GM21619 (cell line): ENCODE data around the gene DNAJB4.
"Not testable (repeated sequence)": the region's sequence is repeated elsewhere in the genome, so short reads cannot be mapped to it uniquely, and the experiment has no call there.

Experiments
- ATAC-seq: cut with Tn5 transposase; IDR thresholded peaks from one replicate; pipeline ENCODE4 v1.9.1; 2021; ENCODE audit not compliant: unreplicated experiment

The DNAJB4 gene

DNA sequence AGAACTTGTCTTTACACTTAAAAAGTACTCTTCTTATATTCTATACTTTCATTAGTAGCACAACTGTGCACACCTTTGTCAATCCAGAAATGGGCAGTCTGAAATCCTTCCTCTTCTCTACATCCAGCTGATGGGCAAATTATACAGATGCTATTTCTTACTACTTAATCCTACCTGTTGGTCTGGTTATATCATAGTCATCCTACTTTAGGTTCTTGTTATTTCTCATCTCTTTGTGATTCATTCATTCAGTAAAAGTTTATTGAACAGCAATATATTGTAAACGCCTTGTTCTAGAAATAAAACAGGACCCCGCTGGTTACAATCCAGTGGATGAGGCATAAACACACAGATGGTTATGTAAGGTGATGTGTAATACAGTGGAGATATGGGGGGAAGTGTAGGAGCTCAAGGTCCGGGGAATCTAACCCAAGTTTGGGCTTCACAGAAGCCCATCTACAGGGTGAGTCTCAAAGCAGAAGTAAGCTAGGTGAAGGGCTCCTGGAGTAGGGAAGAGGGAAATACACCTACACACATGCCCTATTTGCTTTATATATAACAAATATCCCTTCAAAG, 14.0 kb upstream of the DNAJB4 start:
- no peak for ATAC-seq

DNA sequence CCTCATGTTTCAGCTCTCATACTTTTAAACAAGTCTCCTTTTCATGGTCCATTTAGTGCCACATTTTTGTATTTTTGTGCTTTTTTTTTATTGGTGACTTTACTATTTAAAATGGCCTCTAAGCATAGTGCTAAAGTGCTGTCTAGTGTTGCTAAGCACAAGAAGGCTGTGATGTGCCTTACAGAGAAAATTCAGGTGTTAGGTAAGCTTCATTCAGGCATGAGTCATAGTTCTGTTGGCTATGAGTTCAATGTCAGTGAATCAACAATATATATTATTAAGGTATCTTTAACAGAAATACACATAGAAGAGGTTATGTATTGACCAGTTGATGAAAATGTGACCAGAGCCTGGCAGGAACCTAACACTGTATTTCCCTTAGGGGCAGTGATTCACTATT, 13.1 kb upstream of the DNAJB4 start:
- ATAC-seq, result no peak

DNA sequence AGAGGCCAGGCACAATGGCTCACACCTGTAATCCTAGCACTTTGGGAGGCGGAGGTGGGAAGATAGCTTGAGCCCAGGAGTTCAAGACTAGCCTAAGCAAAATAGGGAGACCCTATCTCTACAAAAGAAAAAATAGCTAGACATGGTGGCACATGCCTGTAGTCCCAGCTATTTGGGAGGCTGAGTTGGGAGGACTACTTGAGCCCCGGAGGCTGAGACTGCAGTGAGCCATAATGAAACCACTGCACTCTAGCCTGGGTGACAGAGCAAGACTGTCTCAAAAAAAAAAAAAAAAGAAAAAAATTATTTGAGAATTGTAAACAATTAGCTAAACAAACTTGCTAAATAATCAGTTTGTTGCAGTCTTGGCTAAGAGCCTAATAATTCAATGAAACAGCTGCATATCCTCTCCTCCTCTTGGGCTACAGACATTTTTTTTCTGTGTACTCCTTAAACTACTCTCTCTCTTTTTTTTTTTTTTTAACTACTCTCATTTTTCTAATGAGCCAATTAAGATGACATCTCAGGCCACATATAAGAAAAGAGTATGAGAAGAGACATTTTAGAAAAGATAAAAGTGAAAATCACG, 10.5 kb upstream of the DNAJB4 start:
- ATAC-seq, result no peak

DNA sequence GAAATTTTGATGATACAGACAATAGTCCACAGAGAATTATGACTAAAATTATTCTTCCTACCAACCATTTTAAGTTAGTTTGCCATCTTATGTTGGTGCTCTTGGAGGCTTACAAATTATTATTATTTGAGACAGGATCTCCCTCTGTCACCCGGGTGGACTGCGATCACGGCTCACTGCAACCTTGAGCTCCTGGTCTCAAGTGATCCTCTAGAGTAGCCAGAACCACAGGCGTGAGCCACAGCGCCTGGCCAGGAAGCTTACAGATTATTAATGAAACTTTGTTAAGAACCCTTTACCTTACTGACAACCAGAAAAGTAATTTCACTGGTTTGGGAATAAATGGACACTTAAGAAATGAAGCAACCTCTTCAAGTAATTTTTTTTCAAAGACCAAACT, 8.0 kb upstream of the DNAJB4 start:
- no peak for ATAC-seq

DNA sequence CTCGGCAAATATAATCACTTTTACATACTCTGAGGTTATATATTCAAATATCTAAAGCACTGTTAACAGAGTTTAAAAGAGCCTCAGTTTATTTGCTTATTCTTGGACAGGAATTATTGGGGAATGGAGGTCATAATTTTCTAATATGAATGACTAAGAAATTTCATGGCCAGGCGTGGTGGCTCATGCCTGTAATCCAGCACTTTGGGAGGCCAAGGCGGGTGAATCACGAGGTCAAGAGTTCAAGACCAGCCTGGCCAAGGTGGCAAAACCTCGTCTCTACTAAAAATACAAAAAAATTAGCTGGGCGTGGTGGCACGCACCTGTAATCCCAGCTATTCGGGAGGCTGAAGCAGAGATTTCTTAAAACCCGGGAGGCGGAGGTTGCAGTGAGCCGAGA, 4.2 kb upstream of the DNAJB4 start:
- not testable (repeated sequence) for ATAC-seq

DNA sequence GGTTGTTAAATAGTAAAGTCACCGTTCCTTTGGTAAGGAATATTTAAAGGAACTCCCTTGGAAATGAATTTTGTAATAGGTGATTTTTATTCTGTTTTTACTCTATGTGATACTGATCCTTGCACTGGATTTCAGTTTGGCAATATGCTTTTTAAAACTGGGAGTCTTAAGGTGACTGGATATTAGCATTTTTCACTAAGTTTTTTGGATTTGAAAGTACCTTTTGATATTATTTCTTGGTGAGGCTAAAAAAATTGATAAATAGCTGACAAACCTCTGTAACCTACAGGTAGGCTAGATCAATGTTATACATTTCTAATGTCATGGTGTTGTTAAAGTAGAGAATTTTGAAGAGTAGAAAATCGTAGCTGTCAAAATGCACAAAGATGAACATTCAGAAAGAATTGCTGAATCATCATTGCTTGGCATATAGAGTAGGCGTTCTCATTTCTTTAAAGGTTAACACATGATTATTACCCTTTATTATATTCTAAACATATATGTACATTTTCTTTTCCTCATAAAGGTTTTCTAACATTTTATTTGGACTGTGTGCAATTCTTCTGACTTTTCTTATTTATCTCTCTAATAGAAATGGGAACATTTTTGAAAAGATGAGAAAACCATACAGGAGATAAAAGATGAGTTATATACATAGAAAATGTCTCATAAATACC, 1.5 kb upstream of the DNAJB4 start:
- no peak for ATAC-seq

DNA sequence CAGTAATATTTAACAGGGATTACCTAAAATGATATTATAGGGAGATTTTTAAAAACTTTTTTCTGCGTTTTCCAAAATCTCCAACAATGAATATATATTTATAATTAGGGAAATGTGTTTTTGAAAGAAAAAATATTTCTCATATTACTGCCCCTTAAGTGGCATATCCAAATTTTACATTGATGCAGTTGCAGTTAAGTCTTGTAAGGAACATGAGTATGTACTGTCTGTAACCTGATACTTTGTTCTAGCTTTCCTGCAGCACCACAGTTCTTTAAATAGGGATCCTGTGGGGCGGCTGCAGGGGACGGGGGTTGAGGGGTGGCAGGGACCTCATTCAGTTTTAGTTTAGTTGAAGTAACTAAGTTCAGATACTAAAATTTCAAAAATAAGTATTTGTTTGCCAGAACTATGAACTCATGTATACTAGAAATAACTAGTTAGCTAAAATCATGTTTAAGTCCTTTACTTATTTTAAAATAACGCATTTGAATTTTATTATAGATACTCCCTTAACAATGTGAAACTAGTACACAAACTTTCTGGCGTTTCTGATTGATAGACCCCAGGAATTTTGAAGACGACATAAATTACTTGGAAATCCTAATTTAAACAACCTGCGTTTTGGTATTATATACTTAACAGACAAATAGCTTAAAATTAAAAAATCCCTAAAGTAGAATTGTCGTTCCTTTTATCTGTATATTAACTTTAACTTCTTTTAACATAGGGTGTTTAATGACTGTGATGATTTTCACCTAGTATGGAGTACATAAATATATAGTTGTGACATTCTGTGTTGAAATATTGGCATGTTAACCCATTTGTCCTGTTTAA, 639 bp upstream of the DNAJB4 start:
- ATAC-seq, result peak; percentile 53

DNA sequence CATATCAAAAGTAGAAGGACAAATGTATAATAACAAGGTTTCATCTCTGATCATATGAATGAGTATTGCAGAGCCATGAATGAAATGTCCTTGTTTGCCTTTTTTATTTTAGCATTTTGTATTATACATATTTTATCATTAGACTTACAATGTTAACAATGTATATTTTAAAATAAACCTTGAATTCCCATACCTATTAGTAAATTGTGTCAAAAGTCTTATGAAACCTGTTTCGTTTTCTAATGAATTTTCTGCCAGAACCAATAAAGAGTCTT, 646 bp downstream of the DNAJB4 start:
- ATAC-seq, result no peak

DNA sequence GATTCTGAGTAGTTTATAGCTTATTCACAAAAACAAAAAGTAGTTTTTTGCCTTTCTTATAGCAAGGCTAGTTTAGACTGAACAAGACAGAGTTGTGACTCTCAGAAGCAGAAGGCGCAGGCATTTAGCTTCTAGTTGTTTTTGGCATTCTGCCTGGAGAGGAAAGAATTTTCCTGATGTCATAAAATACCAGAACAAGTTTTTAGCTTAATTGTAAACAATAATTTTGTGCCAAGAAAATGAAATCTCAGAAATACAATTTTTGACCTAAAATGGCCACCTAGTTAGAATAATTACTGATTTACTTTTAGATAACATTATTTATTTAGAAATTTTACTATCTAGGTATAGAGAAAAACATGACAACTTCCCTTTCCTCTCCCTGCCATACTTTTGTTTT, 1.0 kb downstream of the DNAJB4 start:
- no peak for ATAC-seq

DNA sequence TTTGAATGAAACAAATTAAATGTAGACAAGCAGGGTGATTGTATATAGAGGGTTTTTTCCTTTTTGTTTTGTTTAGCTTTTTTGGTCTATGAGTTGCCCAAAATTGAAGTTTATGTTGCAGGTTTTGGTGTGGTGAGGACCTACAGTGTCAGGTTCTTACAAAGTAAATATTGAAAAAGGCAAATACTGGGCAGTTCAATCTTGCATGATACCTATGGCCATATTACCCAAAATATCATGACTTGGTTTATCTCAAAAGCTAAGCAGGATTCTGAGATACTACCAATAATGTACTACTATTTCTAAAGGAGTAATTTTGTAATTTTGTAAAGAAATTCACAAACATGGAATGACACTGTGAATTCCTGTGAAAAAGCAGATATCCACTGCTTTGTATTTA, 1.8 kb downstream of the DNAJB4 start:
- ATAC-seq, result no peak

DNA sequence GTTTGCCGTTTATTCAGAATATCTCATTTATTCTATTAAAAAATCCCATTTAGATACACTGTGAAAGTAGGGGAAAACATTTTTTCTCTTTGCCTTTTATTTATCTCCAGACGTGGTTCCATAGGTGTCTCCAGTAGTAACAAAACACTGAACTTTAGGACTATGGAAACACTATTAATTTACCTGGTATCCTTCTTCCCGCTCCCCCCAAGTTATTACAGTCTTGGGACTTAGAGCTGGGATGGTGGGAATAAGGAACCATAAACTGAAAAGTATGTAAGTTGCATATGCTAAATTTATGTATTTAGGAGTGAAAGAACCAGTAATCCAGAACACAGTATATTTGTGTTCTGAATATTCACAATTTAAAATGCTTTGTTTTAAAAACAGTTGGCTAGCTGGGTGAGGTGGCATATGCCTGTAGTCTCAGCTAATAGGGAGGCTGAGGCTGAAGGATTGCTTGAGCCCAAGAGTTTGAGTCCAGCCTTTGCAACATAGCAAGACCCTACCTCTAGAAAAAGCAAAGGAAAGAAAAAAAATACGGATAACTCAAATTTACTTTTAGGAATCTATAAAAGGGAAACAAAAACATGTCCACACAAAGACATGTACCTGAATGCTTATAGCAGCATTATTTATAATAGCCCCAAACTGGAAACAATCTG, 3.1 kb downstream of the DNAJB4 start:
- no peak for ATAC-seq

DNA sequence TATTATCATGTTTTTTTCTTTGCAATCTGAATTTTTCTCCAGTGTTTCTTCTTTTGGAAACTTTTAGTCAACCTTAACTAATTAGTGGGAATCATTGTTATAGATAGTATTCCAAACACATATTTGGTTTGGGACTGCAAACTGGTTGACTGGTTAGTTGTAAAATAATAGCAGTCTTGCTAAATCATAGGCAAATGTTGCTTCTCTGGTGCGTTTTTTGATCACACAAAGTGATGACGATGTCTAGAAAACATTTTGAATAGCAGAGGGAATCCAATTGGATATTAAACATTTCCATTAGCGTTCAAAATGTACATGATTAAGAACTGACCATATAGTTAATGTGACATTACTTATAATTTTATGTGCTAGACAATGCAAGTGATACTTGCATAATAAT, 4.5 kb downstream of the DNAJB4 start:
- no peak for ATAC-seq

DNA sequence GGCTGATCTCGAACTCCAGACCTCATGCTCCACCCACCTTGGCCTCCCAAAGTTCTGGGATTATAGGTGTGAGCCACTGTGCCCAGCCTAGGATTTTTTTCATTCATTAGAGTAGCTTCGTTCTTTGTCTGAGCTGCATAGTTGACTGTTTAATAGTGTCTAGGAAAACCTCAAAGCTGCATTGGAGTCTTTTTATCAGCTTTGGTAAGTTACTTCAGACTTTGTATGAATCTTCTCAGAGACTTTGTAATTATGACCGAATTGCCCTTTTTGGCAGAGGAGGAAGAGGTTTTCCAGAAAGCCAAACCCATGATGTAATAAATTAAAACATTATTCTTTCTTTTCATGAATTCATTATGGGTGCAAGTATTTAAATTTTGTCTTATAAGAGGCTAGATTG, 5.1 kb downstream of the DNAJB4 start:
- ATAC-seq, result no peak

DNA sequence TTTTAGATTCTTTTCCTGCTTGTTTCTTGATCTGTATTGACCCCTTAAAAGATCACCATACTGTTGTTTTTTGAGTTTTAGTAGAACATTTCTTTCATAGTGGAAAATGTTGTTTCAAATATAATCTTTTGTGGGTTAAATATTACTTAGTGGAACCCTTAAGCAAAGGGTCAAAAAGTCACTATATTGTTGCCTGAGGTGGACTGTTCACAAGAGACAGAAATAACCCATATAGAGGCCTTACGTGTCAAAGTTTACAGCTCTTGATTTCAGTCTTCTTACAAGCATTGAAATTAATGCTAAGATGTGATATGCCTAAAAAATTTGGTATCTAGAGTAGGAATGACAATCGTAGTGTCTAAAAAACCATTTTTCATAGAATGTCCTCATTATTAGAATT, 6.3 kb downstream of the DNAJB4 start:
- no peak for ATAC-seq

DNA sequence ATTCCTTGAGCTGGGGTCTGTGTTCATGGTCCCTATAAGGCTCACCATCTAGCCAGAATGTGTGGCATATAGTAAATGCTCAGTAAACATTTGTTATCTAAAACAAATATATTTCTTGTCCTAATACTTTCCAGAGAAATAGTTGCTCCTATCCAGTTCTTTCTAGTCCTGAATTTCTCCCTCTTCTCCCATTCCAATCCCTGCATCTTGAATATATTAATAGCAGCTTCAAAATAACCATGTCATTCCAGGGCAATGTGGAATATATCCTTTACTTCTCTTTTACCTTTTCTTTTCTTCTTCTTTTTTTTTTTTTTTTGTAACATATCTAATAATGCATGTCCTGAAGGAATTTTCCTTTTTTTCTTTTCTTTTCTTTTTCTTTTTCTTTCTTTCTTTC, 10.4 kb downstream of the DNAJB4 start:
- ATAC-seq, result no peak

DNA sequence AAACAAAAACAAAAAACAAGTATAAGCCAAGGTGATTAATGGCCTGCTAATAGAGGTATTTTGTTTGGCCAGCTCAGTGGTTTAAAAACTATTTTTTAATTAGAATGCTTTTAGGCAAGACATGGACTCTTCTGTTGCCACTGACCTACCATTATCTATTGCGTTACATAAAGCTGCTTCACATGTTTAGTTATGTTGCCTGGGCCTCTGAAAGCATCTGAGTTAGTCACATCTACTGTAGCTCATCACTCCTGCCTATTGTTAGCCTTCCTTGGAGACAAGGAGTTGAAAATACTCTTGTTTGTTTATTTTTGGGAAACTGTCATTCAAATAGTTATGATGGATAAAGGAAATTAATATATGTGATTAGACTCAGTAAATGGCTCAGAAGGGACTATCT, 14.3 kb downstream of the DNAJB4 start:
- ATAC-seq, result no peak

DNA sequence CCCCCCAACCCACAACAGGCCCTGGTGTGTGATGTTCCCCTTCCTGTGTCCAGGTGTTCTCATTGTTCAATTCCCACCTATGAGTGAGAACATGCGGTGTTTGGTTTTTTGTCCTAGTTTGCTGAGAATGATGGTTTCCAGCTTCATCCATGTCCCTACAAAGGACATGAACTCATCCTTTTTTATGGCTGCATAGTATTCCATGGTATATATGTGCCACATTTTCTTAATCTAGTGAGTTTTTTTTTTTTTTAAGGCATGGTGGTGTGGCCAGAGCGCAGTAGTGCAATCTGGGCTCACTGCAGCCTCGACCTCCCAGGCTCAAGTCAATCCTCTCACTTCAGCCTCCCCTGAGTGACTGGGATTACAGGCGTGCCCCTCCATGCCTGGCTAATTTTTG, 16.4 kb downstream of the DNAJB4 start:
- ATAC-seq, result not testable (repeated sequence)

DNA sequence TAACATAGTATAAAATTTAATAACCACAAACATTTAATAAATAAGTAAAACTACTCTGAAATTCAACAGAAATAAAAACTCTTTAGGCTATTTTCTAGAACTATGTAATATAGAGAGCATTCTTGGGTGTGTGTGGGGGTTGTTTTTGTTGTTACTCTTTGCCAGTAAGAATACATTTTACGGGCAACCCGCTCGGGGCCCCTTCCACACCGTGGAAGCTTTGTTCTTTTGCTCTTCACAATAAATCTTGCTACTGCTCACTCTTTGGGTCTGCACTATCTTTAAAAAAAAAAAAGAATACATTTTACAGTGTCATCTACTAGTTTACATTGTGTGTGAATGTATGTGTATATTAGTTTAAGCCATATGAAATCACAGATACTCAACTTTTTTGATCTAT, 25.1 kb downstream of the DNAJB4 start:
- no peak for ATAC-seq

DNA sequence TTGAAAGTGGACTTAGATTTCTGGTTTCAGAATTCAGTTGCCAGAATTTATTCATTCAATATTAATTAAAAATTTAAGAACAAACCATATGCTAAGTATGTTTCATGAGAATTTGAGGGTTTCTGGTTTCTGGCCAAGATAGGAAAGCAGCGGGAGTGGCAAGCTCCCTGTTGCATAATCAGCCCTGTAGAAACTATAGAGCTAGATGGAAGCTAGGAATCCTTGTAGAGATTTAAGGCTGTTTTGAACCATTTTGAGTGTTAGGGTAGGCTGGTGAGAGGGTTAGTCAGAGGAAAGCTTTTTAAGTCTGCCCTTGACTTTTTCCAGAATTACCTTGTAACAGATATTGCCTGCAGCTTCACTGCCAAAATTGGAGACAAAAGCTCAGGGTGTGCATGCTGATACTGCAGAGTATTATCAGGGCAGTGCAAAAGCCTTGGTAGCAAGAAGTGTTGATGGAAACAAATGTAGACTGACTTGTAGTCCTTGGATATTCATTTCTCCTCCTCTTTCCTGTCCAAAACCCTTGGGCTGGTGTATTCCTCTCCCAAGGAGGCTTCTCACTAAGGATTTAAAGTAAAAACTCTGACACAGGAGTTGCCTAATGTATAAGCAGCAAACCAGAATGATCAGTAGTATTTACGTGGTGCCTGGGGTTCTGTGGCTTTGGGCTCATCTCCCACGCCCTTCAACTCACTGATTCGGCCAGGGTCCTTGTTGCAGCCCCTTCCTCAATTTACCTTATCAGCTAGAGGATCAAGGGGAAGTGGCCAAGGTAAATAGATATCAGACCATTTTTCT, 28.5 kb downstream of the DNAJB4 start:
- no peak for ATAC-seq

DNA sequence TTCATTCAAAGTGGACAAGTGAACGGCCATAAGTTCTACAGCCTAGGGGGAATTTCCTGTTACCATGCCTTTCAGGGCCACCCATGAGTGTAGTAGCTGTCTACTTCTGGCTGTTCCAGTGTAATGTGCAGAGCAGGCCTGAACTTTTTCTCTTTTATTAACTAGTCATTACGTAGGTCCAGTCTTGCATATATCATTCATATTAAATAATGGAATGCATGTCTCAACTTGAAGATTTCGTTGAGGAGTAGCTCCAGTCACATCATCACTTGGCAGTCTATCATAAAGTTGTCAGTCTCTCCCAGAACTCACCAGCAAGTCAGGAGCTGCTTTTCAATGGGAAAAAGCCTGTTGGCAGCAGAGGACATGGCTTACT, 29.0 kb downstream of the DNAJB4 start:
- ATAC-seq, result no peak

DNA sequence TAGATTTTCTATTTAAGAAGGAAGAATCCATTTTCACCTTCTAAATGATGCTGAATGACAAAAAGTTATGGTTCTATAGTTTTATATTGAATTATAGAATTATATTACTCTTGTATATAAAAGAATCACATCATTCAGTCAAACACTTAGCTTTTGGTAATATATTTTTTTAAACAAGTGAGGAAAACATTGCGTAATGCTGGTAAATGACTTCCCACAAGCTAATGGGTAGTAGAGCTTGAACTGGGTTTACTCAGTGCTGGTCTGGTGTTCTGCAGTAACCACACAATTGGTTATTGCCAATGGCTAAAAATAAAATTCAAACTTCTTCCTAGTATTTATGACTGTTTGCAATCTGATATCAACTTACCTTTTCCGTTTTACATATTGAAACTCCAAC, 30.4 kb downstream of the DNAJB4 start:
- ATAC-seq, result no peak
